GM04504 (cell line): ENCODE measurements around the gene FDX2.
"Not testable (repeated sequence)": the region's sequence is repeated elsewhere in the genome, so short reads cannot be mapped to it uniquely, and the experiment has no call there.

Experiments
- DNase-seq: peaks from one replicate; pipeline ENCODE4 v3.0.0-alpha.2; 2012; ENCODE audit warnings: low read depth

Gene FDX2

GRCh38 chr19:10315335-10316214 is at the start of gene FDX2:
Gene FDX2 (minus strand): TSS chr19:10316015. CDS start chr19:10315996, 19 bp downstream.
- DNase-seq, result peak; percentile 54

DNA sequence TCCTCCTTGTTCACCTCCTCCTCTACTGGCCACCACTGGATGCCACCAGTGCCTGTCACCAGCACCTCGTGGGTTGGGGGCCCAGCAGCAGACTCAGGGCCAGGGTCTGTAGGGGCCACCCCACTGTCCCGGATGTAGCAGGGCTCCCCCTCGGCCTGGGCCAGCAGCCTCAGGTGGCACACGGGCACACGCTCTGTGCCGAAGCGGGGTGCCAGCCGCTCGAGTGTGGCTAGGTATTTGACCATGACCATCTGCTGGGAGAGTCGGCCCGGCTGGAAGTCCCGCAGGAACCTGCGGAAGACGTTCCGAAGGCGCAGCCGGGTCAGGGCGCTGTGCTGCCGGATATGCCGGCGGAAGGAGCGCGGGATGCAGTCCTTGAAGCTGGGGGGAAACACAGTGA is 49.7 kb upstream of the FDX2 start:
- DNase-seq, result no peak

DNA sequence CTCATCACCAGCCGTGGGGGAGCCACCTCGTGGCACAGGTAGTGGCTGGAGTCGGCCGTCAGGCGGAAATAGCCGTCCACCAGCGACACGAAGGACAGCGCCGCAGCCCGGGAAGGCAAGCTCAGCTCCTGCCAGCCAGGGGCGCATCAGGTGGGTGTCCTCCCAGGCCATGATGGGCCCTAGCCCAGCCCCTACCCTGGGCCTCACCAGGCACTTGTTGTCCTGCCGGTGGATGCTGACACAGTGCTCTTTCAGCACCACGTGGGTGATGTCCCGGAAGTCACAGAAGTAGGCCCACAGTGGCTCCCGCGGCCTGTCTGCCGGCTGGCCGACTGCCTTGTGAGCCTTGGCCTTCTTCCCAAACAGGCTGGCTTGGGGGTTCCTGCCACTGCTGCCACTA is 48.8 kb upstream of the FDX2 start:
- no peak for DNase-seq

DNA sequence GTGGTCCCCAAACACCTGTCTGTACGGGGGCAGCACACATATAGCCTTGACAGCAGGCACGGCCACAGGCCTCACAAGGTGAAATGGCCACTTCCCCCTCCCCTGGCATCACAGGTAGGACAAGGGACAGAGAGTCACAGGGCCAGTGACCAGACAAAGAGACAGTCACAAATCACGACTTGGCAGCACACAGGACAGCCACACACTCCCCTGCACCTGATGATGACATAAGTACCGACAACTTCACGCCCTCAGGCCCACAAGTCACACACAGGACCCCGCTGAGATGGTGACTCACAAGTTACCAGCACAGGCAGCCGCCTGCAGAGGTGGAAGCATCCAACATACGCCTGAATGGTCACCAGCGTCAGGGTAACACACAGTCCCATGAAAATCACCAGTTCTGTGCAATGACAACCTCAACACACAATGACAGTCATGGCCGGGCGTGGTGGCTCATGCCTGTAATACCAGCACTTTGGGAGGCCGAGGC is 48.0 kb upstream of the FDX2 start:
- DNase-seq, result no peak

DNA sequence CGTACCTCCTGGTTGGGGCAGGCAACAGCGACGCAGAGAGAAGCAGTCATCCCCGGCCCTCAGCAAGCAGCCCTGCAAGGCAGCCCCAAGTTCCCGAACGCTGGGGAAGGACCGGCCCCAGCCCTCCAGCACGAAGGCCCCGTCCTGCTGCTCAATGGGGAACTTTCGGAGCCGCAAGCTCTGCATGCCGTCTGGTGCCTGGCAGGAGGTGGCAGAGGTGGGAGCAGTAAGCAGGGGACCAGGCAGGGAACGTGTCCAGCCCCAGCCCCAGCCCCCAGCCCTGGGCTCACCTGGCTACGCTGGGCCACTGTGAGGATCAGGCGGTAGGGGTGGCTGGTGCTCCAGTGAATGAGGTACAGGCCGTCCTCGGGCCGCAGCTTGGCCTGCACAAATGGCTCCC is 46.4 kb upstream of the FDX2 start:
- no peak for DNase-seq

DNA sequence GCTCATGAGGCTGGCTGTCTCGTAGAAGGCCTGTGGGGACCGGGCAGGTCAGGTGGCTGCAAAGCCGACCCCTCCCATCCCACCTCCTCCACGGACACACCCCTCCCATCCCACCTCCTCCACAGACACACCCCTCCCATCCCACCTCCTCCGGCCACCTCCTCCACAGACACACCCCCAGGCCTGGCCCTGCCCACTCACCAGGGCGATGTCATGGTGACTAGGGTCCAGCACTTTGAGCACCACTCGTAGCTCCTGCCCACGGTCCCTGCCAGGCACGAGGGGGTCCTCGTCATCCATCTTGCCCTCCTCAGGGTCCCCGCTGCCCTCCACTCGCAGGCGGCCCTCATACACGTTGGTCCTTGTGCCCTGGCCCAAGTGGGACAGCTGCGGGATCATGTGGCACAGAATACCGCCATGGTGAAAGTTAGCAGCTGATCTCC is 45.8 kb upstream of the FDX2 start:
- DNase-seq, result no peak

DNA sequence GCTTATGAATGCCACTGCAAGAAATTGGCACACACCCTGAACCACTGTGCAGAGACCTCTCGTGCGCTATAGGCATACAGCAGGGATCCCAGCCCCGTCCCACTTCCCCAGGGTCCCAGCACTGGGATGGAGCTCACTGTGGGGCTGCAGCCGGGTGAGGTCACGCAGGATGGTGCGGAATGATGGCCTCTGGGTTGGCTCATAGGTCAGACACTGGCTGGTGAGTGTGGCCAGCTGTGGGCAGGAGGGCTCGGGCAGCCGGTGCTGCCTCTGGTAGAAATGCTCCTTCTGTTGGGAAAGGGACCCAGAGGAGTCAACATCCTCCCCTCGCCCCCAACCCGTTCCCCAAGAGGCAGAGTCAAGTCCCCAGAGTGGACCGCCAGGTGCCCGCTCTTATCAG is 40.6 kb upstream of the FDX2 start:
- no peak for DNase-seq

DNA sequence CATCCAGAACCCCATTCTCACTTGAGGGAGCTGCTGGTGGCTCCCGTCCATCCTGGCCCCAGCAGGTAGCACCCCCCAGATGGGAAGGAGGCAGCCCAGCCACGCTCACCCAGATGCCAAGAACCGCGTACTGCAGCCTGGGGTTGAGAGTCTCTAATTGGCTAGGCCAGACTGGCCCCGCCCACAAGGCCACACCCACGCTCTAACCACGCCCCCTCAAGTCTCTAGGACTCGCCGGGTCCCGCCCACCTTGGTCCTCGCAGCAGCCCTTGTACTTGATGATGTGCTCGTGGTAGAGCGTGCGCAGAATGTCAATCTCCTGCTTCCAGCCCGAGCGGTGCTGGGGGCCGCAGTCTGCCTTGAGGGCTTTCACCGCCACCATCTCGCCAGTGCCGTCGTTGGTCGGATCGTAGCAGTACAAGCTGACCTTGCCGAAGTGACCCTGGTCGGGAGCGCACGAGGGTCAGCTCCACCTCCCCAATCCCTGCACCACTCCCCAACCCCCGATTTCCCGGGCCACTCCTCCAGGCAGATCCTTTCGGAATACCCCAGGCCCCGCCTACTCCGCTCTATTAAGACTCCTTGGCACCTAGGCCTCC is 38.1 kb upstream of the FDX2 start:
- DNase-seq, result no peak

GRCh38 chr19:10352764-10353671 is 37.2 kb upstream of the FDX2 start:
- no peak for DNase-seq

DNA sequence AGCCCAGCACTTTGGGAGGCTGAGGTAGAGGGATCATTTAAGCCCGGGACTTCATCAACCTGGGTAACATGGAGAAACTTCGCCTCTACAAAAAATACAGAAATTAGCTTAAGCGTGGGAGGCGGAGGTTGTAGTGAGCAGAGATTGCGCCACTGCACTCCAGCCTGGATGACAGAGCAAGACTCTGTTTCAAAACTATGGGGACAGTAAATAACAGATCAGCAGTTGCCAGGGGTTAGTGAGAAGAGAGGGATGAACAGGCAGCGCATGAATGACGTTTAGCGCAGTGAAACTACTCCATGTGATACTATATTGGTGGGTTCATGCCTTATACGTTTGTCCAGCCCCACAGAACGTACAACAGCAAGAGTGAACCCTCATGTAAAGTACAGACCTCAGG is 30.7 kb upstream of the FDX2 start:
- no peak for DNase-seq

GRCh38 chr19:10344780-10345179 is 29.0 kb upstream of the FDX2 start:
- DNase-seq, result no peak

DNA sequence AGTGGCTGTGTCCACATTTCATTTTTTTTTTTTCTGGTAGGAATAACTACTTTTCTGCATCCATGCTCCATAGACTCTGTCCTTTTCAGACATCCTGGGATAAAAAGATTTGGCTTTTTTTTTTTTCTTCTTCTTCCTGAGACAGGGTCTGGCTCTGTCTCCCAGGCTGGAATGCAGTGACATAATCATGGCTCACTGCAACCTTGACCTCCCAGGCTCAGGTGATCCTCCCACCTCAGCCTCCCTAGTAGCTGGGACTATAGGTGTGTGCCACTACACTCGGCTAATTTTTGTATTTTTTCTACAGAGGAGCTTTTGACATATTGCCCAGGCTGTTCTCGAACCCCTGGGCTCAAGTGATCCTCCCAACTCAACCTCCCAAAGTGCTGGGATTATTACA is 27.7 kb upstream of the FDX2 start:
- no peak for DNase-seq

DNA sequence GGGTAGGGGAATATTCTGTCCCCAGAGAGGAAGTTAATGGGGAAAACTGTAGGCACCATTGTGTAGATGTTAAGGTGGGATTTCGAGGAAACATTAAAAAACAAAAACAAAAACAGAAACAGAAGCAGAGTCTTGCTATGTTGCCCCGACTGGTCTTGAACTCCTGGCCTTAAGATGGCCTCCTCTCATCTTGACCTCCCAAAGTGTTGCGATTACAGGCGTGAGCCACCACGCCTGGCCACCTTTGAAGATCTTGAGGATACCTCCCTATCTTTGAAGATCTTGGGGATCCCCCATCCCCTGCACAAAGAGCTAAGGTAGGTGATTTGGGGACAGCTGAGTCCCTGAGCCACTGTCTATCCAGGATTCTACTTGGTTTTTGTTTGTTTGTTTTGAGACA is 24.2 kb upstream of the FDX2 start:
- no peak for DNase-seq

GRCh38 chr19:10339380-10339960 is 23.7 kb upstream of the FDX2 start, which contains the start of gene ICAM3:
Gene ICAM3 (minus strand): TSS chr19:10339624. CDS start chr19:10339614, 10 bp downstream.
- no peak for DNase-seq

GRCh38 chr19:10338940-10339339 is 23.1 kb upstream of the FDX2 start:
- no peak for DNase-seq

- not testable (repeated sequence) for DNase-seq
These were observed 20.9 kb upstream of the FDX2 start for GRCh38 chr19:10336725-10337124.

- DNase-seq, result no peak
These were observed 19.7 kb upstream of the FDX2 start for GRCh38 chr19:10335352-10335985.

GRCh38 chr19:10334588-10335351 is 19.0 kb upstream of the FDX2 start:
- DNase-seq, result peak; percentile 89

- no peak for DNase-seq
These were observed 18.2 kb upstream of the FDX2 start for GRCh38 chr19:10333758-10334587.
